HEK293 (cell line): Measurements from ENCODE around the gene CRYZ.

ENCODE experiments used
- OSR2 ChIP-seq: fragments of 450-650 bp; formaldehyde crosslinking; IDR thresholded peaks from 2 replicates; pipeline ENCODE4 v1.5.1; 2016; ENCODE audit warnings: missing biosample characterization, missing genetic modification characterization
- YY1 ChIP-seq: fragments of 450-650 bp; formaldehyde crosslinking; IDR thresholded peaks from 2 replicates; pipeline ENCODE4 v1.5.1; 2018; ENCODE audit warnings: missing biosample characterization, missing genetic modification characterization
- ZBTB21 ChIP-seq: fragments of 450-650 bp; formaldehyde crosslinking; IDR thresholded peaks from 2 replicates; pipeline ENCODE4 v1.5.1; 2017; ENCODE audit warnings: missing biosample characterization, missing genetic modification characterization
- ZFHX2 ChIP-seq: fragments of 450-650 bp; formaldehyde crosslinking; conservative IDR thresholded peaks from 2 replicates; pipeline ENCODE4 v1.5.1; 2016; ENCODE audit warnings: missing biosample characterization, missing genetic modification characterization
- ZNF157 ChIP-seq: fragments of 450-650 bp; formaldehyde crosslinking; IDR thresholded peaks from 2 replicates; pipeline ENCODE4 v1.5.1; 2016; ENCODE audit warnings: missing biosample characterization, missing genetic modification characterization
- ZNF174 ChIP-seq: fragments of 450-650 bp; formaldehyde crosslinking; IDR thresholded peaks from 2 replicates; pipeline ENCODE4 v1.5.0; 2017; ENCODE audit warnings: missing biosample characterization, mild to moderate bottlenecking, missing genetic modification characterization
- ZNF211 ChIP-seq: fragments of 450-650 bp; formaldehyde crosslinking; IDR thresholded peaks from 2 replicates; pipeline ENCODE4 v1.5.1; 2016; ENCODE audit warnings: low read depth, missing biosample characterization, missing genetic modification characterization
- ZNF473 ChIP-seq: fragments of 450-650 bp; formaldehyde crosslinking; IDR thresholded peaks from 2 replicates; pipeline ENCODE4 v1.5.1; 2017; ENCODE audit warnings: missing biosample characterization, missing genetic modification characterization
- ZNF544 ChIP-seq: fragments of 450-650 bp; formaldehyde crosslinking; IDR thresholded peaks from 2 replicates; pipeline ENCODE4 v1.5.0; 2017; ENCODE audit warnings: missing biosample characterization, missing genetic modification characterization
- TF ChIP-seq, protein P1 (sequence below): fragments of 450-650 bp; formaldehyde crosslinking; IDR thresholded peaks from 2 replicates; pipeline ENCODE4 v1.5.1; 2017; ENCODE audit warnings: missing biosample characterization, missing genetic modification characterization
- TF ChIP-seq, protein P2 (sequence below): fragments of 450-650 bp; formaldehyde crosslinking; IDR thresholded peaks from 2 replicates; pipeline ENCODE4 v1.5.1; 2016; ENCODE audit warnings: missing biosample characterization, missing genetic modification characterization
- TF ChIP-seq, protein P3 (sequence below): fragments of 450-650 bp; formaldehyde crosslinking; IDR thresholded peaks from 2 replicates; pipeline ENCODE4 v1.5.1; 2016; ENCODE audit warnings: missing biosample characterization, missing genetic modification characterization

DNA sequence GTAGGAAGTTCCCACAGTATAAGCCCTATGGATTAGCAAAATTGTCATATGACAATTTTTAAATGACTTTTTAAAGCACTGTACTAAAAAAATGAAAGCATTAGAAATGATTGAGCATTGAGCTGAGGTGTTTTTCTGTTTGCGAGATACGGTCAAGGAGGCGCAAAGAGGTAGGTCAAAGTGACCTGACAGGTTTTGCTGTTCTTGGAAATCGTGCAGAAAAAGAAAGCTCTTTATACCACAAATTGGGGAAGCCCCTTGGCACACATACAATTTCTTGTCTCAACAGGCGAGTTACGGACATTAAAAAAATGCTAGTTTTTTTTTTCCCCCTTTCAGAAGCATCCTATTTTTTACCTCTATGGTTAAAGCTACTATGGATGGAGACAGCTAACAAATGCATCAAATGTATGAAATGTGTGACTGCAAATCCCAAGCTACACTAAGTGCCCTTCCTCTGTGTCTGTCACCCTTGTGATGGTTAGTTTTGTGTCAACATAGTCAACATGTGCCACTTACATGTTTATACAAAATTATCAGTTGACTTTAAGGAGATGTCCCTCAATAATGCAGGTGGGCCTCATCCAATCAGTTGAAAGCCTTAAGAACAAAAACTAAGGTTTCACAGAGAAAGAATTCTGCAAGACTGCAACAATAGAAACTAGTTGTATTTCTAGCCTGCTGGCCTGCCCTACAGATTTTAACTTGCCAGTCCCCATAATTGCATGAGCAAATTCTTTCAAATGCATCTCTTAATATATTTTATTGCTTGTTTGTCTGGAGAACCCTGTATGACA, 29.3 kb downstream of the CRYZ start:
- TF ChIP-seq YY1 (tag by site-specific recombination), result no peak
- TF ChIP-seq ZNF473 (tag by site-specific recombination), result no peak
- TF ChIP-seq, protein P1, sequence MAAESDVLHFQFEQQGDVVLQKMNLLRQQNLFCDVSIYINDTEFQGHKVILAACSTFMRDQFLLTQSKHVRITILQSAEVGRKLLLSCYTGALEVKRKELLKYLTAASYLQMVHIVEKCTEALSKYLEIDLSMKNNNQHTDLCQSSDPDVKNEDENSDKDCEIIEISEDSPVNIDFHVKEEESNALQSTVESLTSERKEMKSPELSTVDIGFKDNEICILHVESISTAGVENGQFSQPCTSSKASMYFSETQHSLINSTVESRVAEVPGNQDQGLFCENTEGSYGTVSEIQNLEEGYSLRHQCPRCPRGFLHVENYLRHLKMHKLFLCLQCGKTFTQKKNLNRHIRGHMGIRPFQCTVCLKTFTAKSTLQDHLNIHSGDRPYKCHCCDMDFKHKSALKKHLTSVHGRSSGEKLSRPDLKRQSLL (tag by site-specific recombination), result no peak
- TF ChIP-seq, protein P2, sequence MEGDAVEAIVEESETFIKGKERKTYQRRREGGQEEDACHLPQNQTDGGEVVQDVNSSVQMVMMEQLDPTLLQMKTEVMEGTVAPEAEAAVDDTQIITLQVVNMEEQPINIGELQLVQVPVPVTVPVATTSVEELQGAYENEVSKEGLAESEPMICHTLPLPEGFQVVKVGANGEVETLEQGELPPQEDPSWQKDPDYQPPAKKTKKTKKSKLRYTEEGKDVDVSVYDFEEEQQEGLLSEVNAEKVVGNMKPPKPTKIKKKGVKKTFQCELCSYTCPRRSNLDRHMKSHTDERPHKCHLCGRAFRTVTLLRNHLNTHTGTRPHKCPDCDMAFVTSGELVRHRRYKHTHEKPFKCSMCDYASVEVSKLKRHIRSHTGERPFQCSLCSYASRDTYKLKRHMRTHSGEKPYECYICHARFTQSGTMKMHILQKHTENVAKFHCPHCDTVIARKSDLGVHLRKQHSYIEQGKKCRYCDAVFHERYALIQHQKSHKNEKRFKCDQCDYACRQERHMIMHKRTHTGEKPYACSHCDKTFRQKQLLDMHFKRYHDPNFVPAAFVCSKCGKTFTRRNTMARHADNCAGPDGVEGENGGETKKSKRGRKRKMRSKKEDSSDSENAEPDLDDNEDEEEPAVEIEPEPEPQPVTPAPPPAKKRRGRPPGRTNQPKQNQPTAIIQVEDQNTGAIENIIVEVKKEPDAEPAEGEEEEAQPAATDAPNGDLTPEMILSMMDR, result no peak
- TF ChIP-seq ZFHX2 (tag by site-specific recombination), result no peak
- TF ChIP-seq ZNF157, result no peak
- TF ChIP-seq ZNF544 (tag by site-specific recombination), result no peak
- TF ChIP-seq ZBTB21 (tag by site-specific recombination), result no peak
- no peak for TF ChIP-seq ZNF174 (tag by site-specific recombination)
- no peak for TF ChIP-seq ZNF211
- TF ChIP-seq OSR2 (tag by site-specific recombination), result no peak
- TF ChIP-seq, protein P3, sequence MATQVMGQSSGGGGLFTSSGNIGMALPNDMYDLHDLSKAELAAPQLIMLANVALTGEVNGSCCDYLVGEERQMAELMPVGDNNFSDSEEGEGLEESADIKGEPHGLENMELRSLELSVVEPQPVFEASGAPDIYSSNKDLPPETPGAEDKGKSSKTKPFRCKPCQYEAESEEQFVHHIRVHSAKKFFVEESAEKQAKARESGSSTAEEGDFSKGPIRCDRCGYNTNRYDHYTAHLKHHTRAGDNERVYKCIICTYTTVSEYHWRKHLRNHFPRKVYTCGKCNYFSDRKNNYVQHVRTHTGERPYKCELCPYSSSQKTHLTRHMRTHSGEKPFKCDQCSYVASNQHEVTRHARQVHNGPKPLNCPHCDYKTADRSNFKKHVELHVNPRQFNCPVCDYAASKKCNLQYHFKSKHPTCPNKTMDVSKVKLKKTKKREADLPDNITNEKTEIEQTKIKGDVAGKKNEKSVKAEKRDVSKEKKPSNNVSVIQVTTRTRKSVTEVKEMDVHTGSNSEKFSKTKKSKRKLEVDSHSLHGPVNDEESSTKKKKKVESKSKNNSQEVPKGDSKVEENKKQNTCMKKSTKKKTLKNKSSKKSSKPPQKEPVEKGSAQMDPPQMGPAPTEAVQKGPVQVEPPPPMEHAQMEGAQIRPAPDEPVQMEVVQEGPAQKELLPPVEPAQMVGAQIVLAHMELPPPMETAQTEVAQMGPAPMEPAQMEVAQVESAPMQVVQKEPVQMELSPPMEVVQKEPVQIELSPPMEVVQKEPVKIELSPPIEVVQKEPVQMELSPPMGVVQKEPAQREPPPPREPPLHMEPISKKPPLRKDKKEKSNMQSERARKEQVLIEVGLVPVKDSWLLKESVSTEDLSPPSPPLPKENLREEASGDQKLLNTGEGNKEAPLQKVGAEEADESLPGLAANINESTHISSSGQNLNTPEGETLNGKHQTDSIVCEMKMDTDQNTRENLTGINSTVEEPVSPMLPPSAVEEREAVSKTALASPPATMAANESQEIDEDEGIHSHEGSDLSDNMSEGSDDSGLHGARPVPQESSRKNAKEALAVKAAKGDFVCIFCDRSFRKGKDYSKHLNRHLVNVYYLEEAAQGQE (tag by site-specific recombination), result no peak
